PC-9 (cell line): Measurements from ENCODE around the gene NTMT1.

Experiments
- CTCF ChIP-seq: fragments of 200-600 bp; sonication (generic); conservative IDR thresholded peaks from 2 replicates; pipeline ENCODE4 v1.6.1; 2017; ENCODE audit warnings: mixed run types, antibody characterized with exemption, mild to moderate bottlenecking, moderate library complexity
- EZH2 ChIP-seq: fragments of 200-600 bp; sonication (generic); IDR thresholded peaks from 2 replicates; pipeline ENCODE4 v1.8.0; 2017; ENCODE audit warnings: antibody characterized with exemption, low read depth

GRCh38 chr9:129640086-129640870 is 14.3 kb downstream of the NTMT1 start:
- TF ChIP-seq CTCF (no peak), EZH2 (no peak)
